HepG2 (cell line): ENCODE data around the gene LMAN2. TPM values are rescaled to one million over a fixed set of nuclear protein-coding genes. Genes with fewer than 3 reads are reported as not detected.

Source experiments
- ATAC-seq: fragments of 200-7000 bp; cut with Tn5 transposase; 3 replicates; pipeline ENCODE4 v1.9.1; 2020; ENCODE audit warnings: mild to moderate bottlenecking, moderate library complexity
- BruUV-seq: library from RNA; stranded (reverse); fragments of 400-500 nt; replicated peaks from 2 replicates; lab custom pipeline; 2021; lab: Mats Ljungman, UMichigan
- CTCF ChIA-PET: fragments of 300-600 bp; formaldehyde crosslinking; extraction: SDS; loops from one replicate; lab custom pipeline; 2021; ENCODE audit warnings: low total read pairs, inconsistent platforms, low intra/inter-chr PET ratio; lab: Yijun Ruan, JAX
- POLR2A ChIA-PET: fragments of 350-600 bp; sonication (Branson Sonifier 250); formaldehyde crosslinking; loops from one replicate; lab custom pipeline; 2020; ENCODE audit warnings: antibody characterized with exemption, inconsistent platforms; lab: Yijun Ruan, JAX
- DNase-seq: peaks from one replicate; pipeline ENCODE4 v3.0.0-alpha.2; 2015; ENCODE audit warnings: low spot score
- FAIRE-seq: peaks from 3 replicates; lab custom pipeline; 2011; peaks lifted over from hg19 to GRCh38; lab: Jason Lieb, UNC
- H2AFZ ChIP-seq: one replicate; pipeline ENCODE4 v1.6.1; 2011; ENCODE audit warnings: low read length, inconsistent platforms
- H3K27ac ChIP-seq: fragments of 300-600 bp; 3 replicates; pipeline ENCODE4 v1.8.0; 2011; ENCODE audit warnings: mixed run types, mild to moderate bottlenecking, mixed read lengths, low read length, inconsistent platforms; ENCODE audit not compliant: insufficient read depth; ENCODE audit errors: extremely low read length
- H3K27me3 ChIP-seq, 2 experiments: fragments of 200-600 bp in 1 of 2; 2 replicates in 1 of 2; 3 replicates in 1 of 2; pipeline versions ENCODE4 v1.6.0 to v1.8.0; 2011; ENCODE audit warnings: low read length in 2 of 2, mild to moderate bottlenecking in 2 of 2, moderate library complexity in 2 of 2, inconsistent platforms in 1 of 2; ENCODE audit not compliant: insufficient read depth in 2 of 2, control insufficient read depth in 1 of 2
- H3K36me3 ChIP-seq, 2 experiments: fragments of 200-600 bp in 1 of 2; replicated peaks in 1 of 2; 2 replicates in 1 of 2; 3 replicates in 1 of 2; pipeline versions ENCODE4 v1.5.1 to v1.8.0; 2011; ENCODE audit warnings: low read length in 2 of 2, inconsistent platforms in 1 of 2; ENCODE audit not compliant: insufficient read depth in 2 of 2, control insufficient read depth in 1 of 2
- H3K4me1 ChIP-seq: 2 replicates; pipeline ENCODE4 v1.5.1; 2012; ENCODE audit warnings: low read length, inconsistent platforms; ENCODE audit not compliant: insufficient read depth
- H3K4me2 ChIP-seq: 2 replicates; pipeline ENCODE4 v1.6.0; 2011; ENCODE audit warnings: low read depth, low read length, inconsistent platforms
- H3K4me3 ChIP-seq, 3 experiments: fragments of 200-600 bp in 1 of 3; sonication (generic), shearing (Covaris generic) in 1 of 3; replicated peaks in 1 of 3; 2 replicates each; pipeline ENCODE4 v1.5.1; 2011 to 2016; ENCODE audit warnings: low read length in 3 of 3, inconsistent platforms in 2 of 3, low read depth in 2 of 3, mild to moderate bottlenecking in 2 of 3, control low read depth in 1 of 3, mixed read lengths in 1 of 3; ENCODE audit not compliant: insufficient read depth in 1 of 3
- H3K79me2 ChIP-seq: one replicate; pipeline ENCODE4 v1.6.1; 2011; ENCODE audit warnings: low read length, inconsistent platforms; ENCODE audit not compliant: insufficient read depth
- H3K9ac ChIP-seq: 2 replicates; pipeline ENCODE4 v1.6.0; 2011; ENCODE audit warnings: mild to moderate bottlenecking, low read depth, low read length, inconsistent platforms; ENCODE audit not compliant: insufficient read depth
- H3K9me3 ChIP-seq: 2 replicates; pipeline ENCODE4 v1.5.1; 2012; ENCODE audit warnings: mild to moderate bottlenecking, low read length
- H4K20me1 ChIP-seq: 2 replicates; pipeline ENCODE4 v1.6.0; 2011; ENCODE audit warnings: inconsistent platforms, mild to moderate bottlenecking, low read length, moderate library complexity; ENCODE audit not compliant: insufficient read depth
- ATF7 ChIP-seq, 2 experiments: fragments of 450-650 bp in 1 of 2; sonication (generic) in 1 of 2; formaldehyde crosslinking in 1 of 2; IDR thresholded peaks; 2 replicates each; pipeline versions ENCODE4 v1.4.0 to v1.6.1; 2016 to 2020; ENCODE audit warnings: antibody characterized with exemption in 1 of 2, mild to moderate bottlenecking in 1 of 2, missing genetic modification reagents in 1 of 2
- CREB1 ChIP-seq, 2 experiments: fragments of 450-650 bp in 1 of 2; IDR thresholded peaks; 2 replicates each; pipeline ENCODE4 v1.6.1; 2016 to 2017; ENCODE audit warnings: control low read depth in 1 of 2, mild to moderate bottlenecking in 1 of 2, missing compliant biosample characterization in 1 of 2, missing genetic modification characterization in 1 of 2
- MAFF ChIP-seq: IDR thresholded peaks from 2 replicates; pipeline ENCODE4 v1.6.1; 2011; ENCODE audit warnings: low read depth, low read length, improper control_type of control experiment
- ZSCAN30 ChIP-seq: sonication (generic); formaldehyde crosslinking; IDR thresholded peaks from 2 replicates; pipeline ENCODE4 v1.5.0; 2020; ENCODE audit warnings: mild to moderate bottlenecking, missing genetic modification reagents
- WGBS: methylation state at CpG from one replicate; pipeline ENCODE4 v1.1.6; 2017; ENCODE audit warnings: low lambda C conversion rate; 5-methylcytosine and 5-hydroxymethylcytosine counted together
- in situ Hi-C: cut with HindIII; loops from 2 replicates; pipeline ENCODE4 v1.10.0; 2017; ENCODE audit warnings: low pct_unique_long_range_greater_than_20kb; ENCODE audit not compliant: extremely low pct_ligation_motif_present
- intact Hi-C: fragments of 100-400 bp; cut with micrococcal nuclease; formaldehyde crosslinking; loops from one replicate; pipeline ENCODE4 v1.10.0; 2022; ENCODE audit not compliant: unreplicated experiment
- polyA plus RNA-seq, 8 experiments: library from polyadenylated mRNA; depleted of rRNA in 3 of 8; stranded (reverse) in 7 of 8; unstranded in 1 of 8; fragments of >200 nt; fragmentation: Illumina TruSeq in 4 of 8; extraction: Trizol in 4 of 8; gene quantifications; 2 replicates each; pipeline versions ENCODE4 v1.2.1 to v1.2.3, GENCODE V29; 2011 to 2016; ENCODE audit warnings: low read depth in 4 of 8, missing spikeins in 1 of 8, mixed read lengths in 1 of 8; ENCODE audit not compliant: insufficient read depth in 1 of 8
- total RNA-seq, 5 experiments: library from RNA; depleted of rRNA; stranded (reverse); fragments of >200 nt; fragmentation: Illumina TruSeq; extraction: Trizol; gene quantifications; 2 replicates each; pipeline ENCODE4 v1.2.3, GENCODE V29; 2016; ENCODE audit warnings: low read depth in 1 of 5
- TF ChIP-seq, protein P1 (sequence below): sonication (generic); formaldehyde crosslinking; IDR thresholded peaks from 2 replicates; pipeline ENCODE4 v1.8.1; 2023; ENCODE audit warnings: mild to moderate bottlenecking, inconsistent platforms, moderate library complexity, missing genetic modification reagents, borderline replicate concordance
- TF ChIP-seq, protein P2 (sequence below): fragments of 450-650 bp; IDR thresholded peaks from 2 replicates; pipeline ENCODE4 v1.6.1; 2016
- TF ChIP-seq, protein P3 (sequence below): sonication (generic); formaldehyde crosslinking; IDR thresholded peaks from 2 replicates; pipeline ENCODE4 v1.8.0; 2022; ENCODE audit warnings: mild to moderate bottlenecking, missing genetic modification reagents, moderate library complexity

LMAN2 gene
- total and polyA plus RNA-seq, 2 of the 13 experiments (the other 11 are each of a cell fraction or from before 2014, with no cell fraction given), result 191 to 197 TPM

DNA sequence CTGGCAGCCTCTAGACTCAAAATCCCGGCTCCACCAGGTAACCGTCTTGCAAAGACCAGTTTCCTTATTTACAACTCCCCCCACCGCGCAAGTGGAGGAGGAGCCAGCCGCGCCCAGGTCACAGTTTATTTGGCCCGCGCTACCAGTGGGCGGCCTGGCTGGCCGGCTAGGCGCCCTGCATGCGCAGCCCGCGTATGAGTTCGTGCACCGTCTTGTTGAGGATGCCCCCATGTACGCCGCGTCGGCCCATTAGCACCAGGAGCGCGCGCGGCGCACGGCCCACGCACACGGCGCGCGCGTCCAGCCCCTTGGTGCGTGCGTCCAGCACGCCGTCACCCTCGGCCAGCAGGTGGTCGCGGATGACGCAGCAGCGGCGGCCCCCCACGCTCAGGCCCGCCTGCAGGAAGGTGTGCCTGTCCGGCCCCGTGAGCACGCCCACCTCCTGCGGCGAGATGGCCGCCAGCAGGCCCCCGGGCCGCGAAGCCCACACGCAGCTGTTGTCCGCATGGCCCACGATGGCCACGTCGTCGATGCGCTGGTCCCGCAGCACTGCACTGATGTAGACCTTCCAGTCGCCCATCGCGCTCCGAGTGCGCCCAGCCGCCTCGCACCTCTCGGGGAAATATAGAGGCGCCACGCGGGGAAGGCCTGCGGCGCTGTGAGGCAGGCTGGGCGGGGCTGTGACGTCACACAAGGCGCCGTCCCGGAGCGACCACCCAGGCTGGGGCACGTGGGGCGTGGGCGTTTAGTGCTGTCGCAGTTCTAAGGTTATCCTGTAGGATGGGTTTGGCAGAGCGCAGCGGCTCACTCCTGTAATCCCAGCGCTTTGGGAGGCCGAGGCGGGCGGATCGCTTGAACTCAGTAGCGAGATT, 48.8 kb upstream of the LMAN2 start, which contains the start of gene PFN3:
Gene PFN3, minus strand, starts transcription at position 665 of the 872 bp plus-strand sequence. Its CDS starts 85 bp downstream, at position 580.
- no peak for DNase-seq

More for the DNA sequence above, 48.8 kb upstream of the LMAN2 start, which contains the start of gene PFN3:
- Histone ChIP-seq H3K9ac (no peak within 1 kb of the TSS), H3K4me3 (no peak within 1 kb of the TSS), H2AFZ (no peak within 1 kb of the TSS), H3K27me3 (peaks cover 2 to 24% of the 10 kb centered on the region in 2 experiments; a peak in 3 of 5 replicates), H3K4me2 (no peak within 1 kb of the TSS), H3K9me3 (no peaks in the 10 kb centered on the region), H4K20me1 (no peaks in the 10 kb centered on the region), H3K4me1 (peaks cover 9% of the 10 kb centered on the region; the same call in 1 of the 2 replicates), H3K27ac (no peak within 1 kb of the TSS), H3K36me3 (no peaks in the 10 kb centered on the region), H3K79me2 (no peaks in the 10 kb centered on the region)
- WGBS, result 86% methylated on average over 49 of the region's 92 CpGs
- ATAC-seq (no peak), FAIRE-seq (no peak)
- BruUV-seq, result no TSS peak
- ChIA-PET POLR2A (no interaction called here), CTCF (no interaction called here)
- TF ChIP-seq, protein P1, sequence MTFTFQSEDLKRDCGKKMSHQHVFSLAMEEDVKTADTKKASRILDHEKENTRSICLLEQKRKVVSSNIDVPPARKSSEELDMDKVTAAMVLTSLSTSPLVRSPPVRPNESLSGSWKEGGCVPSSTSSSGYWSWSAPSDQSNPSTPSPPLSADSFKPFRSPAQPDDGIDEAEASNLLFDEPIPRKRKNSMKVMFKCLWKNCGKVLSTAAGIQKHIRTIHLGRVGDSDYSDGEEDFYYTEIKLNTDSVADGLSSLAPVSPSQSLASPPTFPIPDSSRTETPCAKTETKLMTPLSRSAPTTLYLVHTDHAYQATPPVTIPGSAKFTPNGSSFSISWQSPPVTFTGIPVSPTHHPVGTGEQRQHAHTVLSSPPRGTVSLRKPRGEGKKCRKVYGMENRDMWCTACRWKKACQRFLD (CRISPR knock-in tag), result no peak
- TF ChIP-seq, protein P2, sequence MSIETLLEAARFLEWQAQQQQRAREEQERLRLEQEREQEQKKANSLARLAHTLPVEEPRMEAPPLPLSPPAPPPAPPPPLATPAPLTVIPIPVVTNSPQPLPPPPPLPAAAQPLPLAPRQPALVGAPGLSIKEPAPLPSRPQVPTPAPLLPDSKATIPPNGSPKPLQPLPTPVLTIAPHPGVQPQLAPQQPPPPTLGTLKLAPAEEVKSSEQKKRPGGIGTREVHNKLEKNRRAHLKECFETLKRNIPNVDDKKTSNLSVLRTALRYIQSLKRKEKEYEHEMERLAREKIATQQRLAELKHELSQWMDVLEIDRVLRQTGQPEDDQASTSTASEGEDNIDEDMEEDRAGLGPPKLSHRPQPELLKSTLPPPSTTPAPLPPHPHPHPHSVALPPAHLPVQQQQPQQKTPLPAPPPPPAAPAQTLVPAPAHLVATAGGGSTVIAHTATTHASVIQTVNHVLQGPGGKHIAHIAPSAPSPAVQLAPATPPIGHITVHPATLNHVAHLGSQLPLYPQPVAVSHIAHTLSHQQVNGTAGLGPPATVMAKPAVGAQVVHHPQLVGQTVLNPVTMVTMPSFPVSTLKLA, result no peak
- TF ChIP-seq, protein P3, sequence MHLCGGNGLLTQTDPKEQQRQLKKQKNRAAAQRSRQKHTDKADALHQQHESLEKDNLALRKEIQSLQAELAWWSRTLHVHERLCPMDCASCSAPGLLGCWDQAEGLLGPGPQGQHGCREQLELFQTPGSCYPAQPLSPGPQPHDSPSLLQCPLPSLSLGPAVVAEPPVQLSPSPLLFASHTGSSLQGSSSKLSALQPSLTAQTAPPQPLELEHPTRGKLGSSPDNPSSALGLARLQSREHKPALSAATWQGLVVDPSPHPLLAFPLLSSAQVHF, result no peak
- TF ChIP-seq ATF7 (IDR thresholded peaks at IDR 0.05), result 0 out of 2 replicates have a peak, but pooled peaks have one; percentile 36
- TF ChIP-seq ATF7 (CRISPR knock-in tag; IDR thresholded peaks at IDR 0.05), result no peak
- TF ChIP-seq CREB1 (IDR thresholded peaks at IDR 0.05), result peak; percentile 96
- no peak for TF ChIP-seq CREB1 (CRISPR knock-in tag; IDR thresholded peaks at IDR 0.05)
- TF ChIP-seq ZSCAN30, result no peak
- TF ChIP-seq MAFF, result no peak
- in situ Hi-C loops, result no loop called here
- intact Hi-C loops, result no loop called here
